Inflammatory macrophage treated with lipopolysaccharide for 1 hour (primary cell): ENCODE data around the gene PROX1.
A peak's percentile ranks its signal among the peaks of the same experiment; 100 is the strongest.

Source experiments
- DNase-seq, 2 donors: peaks; one replicate each; pipeline ENCODE4 v3.0.0-alpha.2; 2020 to 2022

The PROX1 gene

GRCh38 chr1:213979751-213980586, 7.8 kb upstream of the PROX1 start:
- no peak for DNase-seq

- no peak for DNase-seq
Observed at GRCh38 chr1:213980906-213981305, 6.9 kb upstream of the PROX1 start.

- no peak for DNase-seq
Observed at GRCh38 chr1:213982289-213982671, 5.5 kb upstream of the PROX1 start.

GRCh38 chr1:213982672-213983492, 4.9 kb upstream of the PROX1 start:
- no peak for DNase-seq

GRCh38 chr1:213983493-213984386, 4.0 kb upstream of the PROX1 start:
- DNase-seq: no peak

- DNase-seq: no peak
Observed at GRCh38 chr1:213984387-213985208, 3.2 kb upstream of the PROX1 start.

GRCh38 chr1:213985209-213986019, 2.4 kb upstream of the PROX1 start:
- no peak for DNase-seq

- no peak for DNase-seq
Observed at GRCh38 chr1:213986020-213986924, 1.5 kb upstream of the PROX1 start.

- no peak for DNase-seq
Observed at GRCh38 chr1:213986925-213987250, 885 bp upstream of the PROX1 start.

GRCh38 chr1:213987422-213987926, 299 bp upstream of the PROX1 start:
- peak in 1 of 2 donors; percentile 16 for DNase-seq

- no peak for DNase-seq
Observed at GRCh38 chr1:213988507-213989001, 781 bp downstream of the PROX1 start.

- peak; percentile 6 to 14 for DNase-seq
Observed at GRCh38 chr1:213989002-213989855, 1.5 kb downstream of the PROX1 start.

GRCh38 chr1:213993929-213994328, 6.2 kb downstream of the PROX1 start:
- DNase-seq: no peak

- no peak for DNase-seq
Observed at GRCh38 chr1:213994888-213995287, 7.1 kb downstream of the PROX1 start.

GRCh38 chr1:213995603-213996002, 7.8 kb downstream of the PROX1 start:
- DNase-seq: no peak

- no peak for DNase-seq
Observed at GRCh38 chr1:213996320-213997037, 8.7 kb downstream of the PROX1 start.

GRCh38 chr1:213997038-213997771, 9.4 kb downstream of the PROX1 start:
- no peak for DNase-seq

GRCh38 chr1:213997772-213998107, 10.0 kb downstream of the PROX1 start:
- no peak for DNase-seq
